Endothelial cell of umbilical vein (primary cell): ENCODE data around the gene KIF21B.
A peak's percentile ranks its signal among the peaks of the same experiment; 100 is the strongest.

Experiments used
- CTCF ChIP-seq, 2 donors: IDR thresholded peaks; 1 replicate in 1 of 2; 2 replicates in 1 of 2; pipeline ENCODE4 v1.5.1; 2011; ENCODE audit warnings: low read length in 2 of 2, mild to moderate bottlenecking in 2 of 2, moderate library complexity in 2 of 2, control low read depth in 1 of 2, inconsistent platforms in 1 of 2, low read depth in 1 of 2; ENCODE audit not compliant: insufficient read depth in 1 of 2; ENCODE audit errors: extremely low read depth in 1 of 2
- EZH2 ChIP-seq: IDR thresholded peaks from 2 replicates; pipeline ENCODE4 v1.6.1; 2012; ENCODE audit warnings: borderline replicate concordance, low read depth, mild to moderate bottlenecking, moderate library complexity, low read length, inconsistent platforms; ENCODE audit not compliant: severe bottlenecking
- GATA2 ChIP-seq: IDR thresholded peaks from 2 replicates; pipeline ENCODE4 v1.7.0; 2011; ENCODE audit warnings: low read depth, mild to moderate bottlenecking, moderate library complexity, mixed read lengths, low read length; ENCODE audit not compliant: insufficient read length, insufficient read depth
- JUN ChIP-seq: IDR thresholded peaks from 2 replicates; pipeline ENCODE4 v1.6.1; 2011; ENCODE audit warnings: borderline replicate concordance, low read depth; ENCODE audit not compliant: insufficient read length, insufficient read depth
- POLR2A ChIP-seq: IDR thresholded peaks from 2 replicates; pipeline ENCODE4 v1.6.1; 2012; ENCODE audit warnings: low read depth, mild to moderate bottlenecking, control low read depth, low read length
- POLR2AphosphoS5 ChIP-seq: IDR thresholded peaks from 2 replicates; pipeline ENCODE4 v1.6.1; 2012; ENCODE audit warnings: low read depth, mild to moderate bottlenecking, control low read depth, low read length, moderate library complexity; ENCODE audit not compliant: insufficient read depth

GRCh38 chr1:200968469-200969410 is 54.8 kb downstream of the KIF21B start:
- TF ChIP-seq POLR2AphosphoS5, result no peak
- TF ChIP-seq GATA2, result no peak
- peak; percentile 7 for TF ChIP-seq JUN
- TF ChIP-seq CTCF (IDR thresholded peaks at IDR 0.05; ENCODE audit: extremely low read depth in 1 of 2, insufficient read depth in 1 of 2, low read depth in 1 of 2, low read length in 2 of 2), result no peak
- no peak for TF ChIP-seq POLR2A
- TF ChIP-seq EZH2, result no peak
